ENCODE measurements around the gene CPB2.
A peak's percentile ranks its signal among the peaks of the same experiment; 100 is the strongest.

The CPB2 gene

GRCh38 chr13:46097015-46097414 is 7.8 kb downstream of the CPB2 start:
- DNase-seq = no peak

GRCh38 chr13:46094478-46094877 is 10.4 kb downstream of the CPB2 start:
- no peak for DNase-seq

GRCh38 chr13:46088821-46089562 is 15.8 kb downstream of the CPB2 start:
- no peak for DNase-seq

- no peak for DNase-seq
These were observed 17.4 kb downstream of the CPB2 start for GRCh38 chr13:46087481-46087880.

- no peak for DNase-seq
These were observed 17.8 kb downstream of the CPB2 start for GRCh38 chr13:46086985-46087384.

GRCh38 chr13:46086421-46086922 is 18.4 kb downstream of the CPB2 start:
- DNase-seq = no peak

- DNase-seq = no peak
These were observed 19.1 kb downstream of the CPB2 start for GRCh38 chr13:46085737-46086136.

GRCh38 chr13:46082324-46082723 is 22.5 kb downstream of the CPB2 start:
- DNase-seq = no peak

GRCh38 chr13:46079770-46080169 is 25.1 kb downstream of the CPB2 start:
- no peak for DNase-seq

- DNase-seq = no peak
These were observed 27.6 kb downstream of the CPB2 start for GRCh38 chr13:46077265-46077664.

- no peak for DNase-seq
These were observed 28.0 kb downstream of the CPB2 start for GRCh38 chr13:46076827-46077226.

- DNase-seq = no peak
These were observed 29.0 kb downstream of the CPB2 start for GRCh38 chr13:46075811-46076210.

GRCh38 chr13:46071590-46072249 is 33.1 kb downstream of the CPB2 start:
- DNase-seq = no peak

GRCh38 chr13:46063292-46063691 is 41.5 kb downstream of the CPB2 start:
- DNase-seq = no peak

GRCh38 chr13:46062185-46062584 is 42.6 kb downstream of the CPB2 start:
- DNase-seq = no peak

- no peak for DNase-seq
These were observed 45.4 kb downstream of the CPB2 start for GRCh38 chr13:46059405-46059804.

- DNase-seq = no peak
These were observed 46.6 kb downstream of the CPB2 start for GRCh38 chr13:46058268-46058667.

GRCh38 chr13:46057256-46058015 is 47.4 kb downstream of the CPB2 start:
- DNase-seq = no peak

- DNase-seq = no peak
These were observed 51.4 kb downstream of the CPB2 start for GRCh38 chr13:46053162-46054012.

GRCh38 chr13:46052319-46053161 is 52.3 kb downstream of the CPB2 start, which contains the start of gene ZC3H13:
Gene ZC3H13, minus strand, starts transcription at chr13:46052746. Its CDS starts 7,239 bp downstream, at chr13:46045507.
- DNase-seq = peak; percentile 94

- DNase-seq = no peak
These were observed 52.9 kb downstream of the CPB2 start for GRCh38 chr13:46051968-46052318.

- DNase-seq = no peak
These were observed 54.1 kb downstream of the CPB2 start for GRCh38 chr13:46050771-46051170.
